ENCODE results near the gene CTDNEP1.

Gene CTDNEP1

DNA sequence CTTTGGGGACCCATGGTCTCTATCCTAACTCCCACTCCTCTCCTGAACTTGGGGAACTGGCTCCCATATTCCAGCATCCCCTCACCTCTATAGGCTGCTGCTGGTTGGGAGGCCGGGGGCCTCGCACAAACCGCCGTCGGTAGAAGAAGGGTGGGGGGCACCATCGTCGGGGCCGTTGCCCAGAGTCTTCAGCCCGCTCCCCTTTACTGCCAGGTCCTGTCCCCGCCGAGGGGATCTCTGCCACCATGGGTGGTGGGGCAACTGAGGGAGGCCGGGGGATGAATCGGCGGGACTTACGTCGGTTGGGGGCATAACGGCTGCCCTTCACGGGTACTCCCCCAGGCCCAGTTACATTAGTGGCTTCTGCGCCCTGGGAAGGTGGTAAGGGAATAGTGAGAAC lies 38.6 kb upstream of the CTDNEP1 start:
- no peaks in the 10 kb centered on the region for H3K9me3 ChIP-seq (ENCODE audit: control insufficient read depth, low read length)
- no peaks in the 10 kb centered on the region for H3K36me3 ChIP-seq (ENCODE audit: control insufficient read depth, insufficient read depth, low read length)
- no peaks in the 10 kb centered on the region for H3K27me3 ChIP-seq (replicated peaks; ENCODE audit: control insufficient read depth, insufficient read depth, low read length, poor library complexity, severe bottlenecking)
- peaks cover 12% of the 10 kb centered on the region for H3K4me1 ChIP-seq (ENCODE audit: control insufficient read depth, insufficient read depth, low read length, poor library complexity, severe bottlenecking)
- no peak overlapping the region for H3K27ac ChIP-seq (ENCODE audit: insufficient read depth, low read length, poor library complexity, severe bottlenecking)
- no peak for DNase-seq
- no peak overlapping the region for H3K4me3 ChIP-seq (ENCODE audit: insufficient read depth, low read depth, low read length, poor library complexity, severe bottlenecking)

- H3K36me3 ChIP-seq (ENCODE audit: control insufficient read depth, insufficient read depth, low read length): no peaks in the 10 kb centered on the region
- no peaks in the 10 kb centered on the region for H3K27me3 ChIP-seq (replicated peaks; ENCODE audit: control insufficient read depth, insufficient read depth, low read length, poor library complexity, severe bottlenecking)
- no peak overlapping the region for H3K27ac ChIP-seq (ENCODE audit: insufficient read depth, low read length, poor library complexity, severe bottlenecking)
- H3K4me3 ChIP-seq (ENCODE audit: insufficient read depth, low read depth, low read length, poor library complexity, severe bottlenecking): no peak overlapping the region
- no peak for DNase-seq
- H3K9me3 ChIP-seq (ENCODE audit: control insufficient read depth, low read length): no peaks in the 10 kb centered on the region
- peaks cover 6% of the 10 kb centered on the region for H3K4me1 ChIP-seq (ENCODE audit: control insufficient read depth, insufficient read depth, low read length, poor library complexity, severe bottlenecking)
Measured at GRCh38 chr17:7289256-7290032, 37.9 kb upstream of the CTDNEP1 start.

- H3K27me3 ChIP-seq (replicated peaks; ENCODE audit: control insufficient read depth, insufficient read depth, low read length, poor library complexity, severe bottlenecking): peaks cover 12% of the 10 kb centered on the region
- no peak for DNase-seq
- H3K27ac ChIP-seq (ENCODE audit: insufficient read depth, low read length, poor library complexity, severe bottlenecking): no peak overlapping the region
- H3K9me3 ChIP-seq (ENCODE audit: control insufficient read depth, low read length): no peaks in the 10 kb centered on the region
- H3K4me3 ChIP-seq (ENCODE audit: insufficient read depth, low read depth, low read length, poor library complexity, severe bottlenecking): no peak overlapping the region
- H3K4me1 ChIP-seq (ENCODE audit: control insufficient read depth, insufficient read depth, low read length, poor library complexity, severe bottlenecking): peaks cover 21% of the 10 kb centered on the region
- no peaks in the 10 kb centered on the region for H3K36me3 ChIP-seq (ENCODE audit: control insufficient read depth, insufficient read depth, low read length)
Measured at GRCh38 chr17:7285679-7286078, 34.1 kb upstream of the CTDNEP1 start.

- Histone ChIP-seq H3K9me3 (ENCODE audit: control insufficient read depth, low read length) (no peaks in the 10 kb centered on the region), H3K27me3 (replicated peaks; ENCODE audit: control insufficient read depth, insufficient read depth, low read length, poor library complexity, severe bottlenecking) (peaks cover 12% of the 10 kb centered on the region), H3K27ac (ENCODE audit: insufficient read depth, low read length, poor library complexity, severe bottlenecking) (no peak overlapping the region), H3K4me3 (ENCODE audit: insufficient read depth, low read depth, low read length, poor library complexity, severe bottlenecking) (no peak overlapping the region), H3K4me1 (ENCODE audit: control insufficient read depth, insufficient read depth, low read length, poor library complexity, severe bottlenecking) (peaks cover 22% of the 10 kb centered on the region), H3K36me3 (ENCODE audit: control insufficient read depth, insufficient read depth, low read length) (no peaks in the 10 kb centered on the region)
- no peak for DNase-seq
Measured at GRCh38 chr17:7284911-7285310, 33.4 kb upstream of the CTDNEP1 start.

- H3K36me3 ChIP-seq (ENCODE audit: control insufficient read depth, insufficient read depth, low read length): no peaks in the 10 kb centered on the region
- no peak for DNase-seq
- H3K9me3 ChIP-seq (ENCODE audit: control insufficient read depth, low read length): no peaks in the 10 kb centered on the region
- peaks cover 12% of the 10 kb centered on the region for H3K27me3 ChIP-seq (replicated peaks; ENCODE audit: control insufficient read depth, insufficient read depth, low read length, poor library complexity, severe bottlenecking)
- H3K4me3 ChIP-seq (ENCODE audit: insufficient read depth, low read depth, low read length, poor library complexity, severe bottlenecking): no peak overlapping the region
- peaks cover 22% of the 10 kb centered on the region for H3K4me1 ChIP-seq (ENCODE audit: control insufficient read depth, insufficient read depth, low read length, poor library complexity, severe bottlenecking)
- no peak overlapping the region for H3K27ac ChIP-seq (ENCODE audit: insufficient read depth, low read length, poor library complexity, severe bottlenecking)
Measured at GRCh38 chr17:7283471-7284216, 32.1 kb upstream of the CTDNEP1 start.

- H3K27me3 ChIP-seq (replicated peaks; ENCODE audit: control insufficient read depth, insufficient read depth, low read length, poor library complexity, severe bottlenecking): peaks cover 12% of the 10 kb centered on the region
- H3K9me3 ChIP-seq (ENCODE audit: control insufficient read depth, low read length): no peaks in the 10 kb centered on the region
- no peak overlapping the region for H3K4me3 ChIP-seq (ENCODE audit: insufficient read depth, low read depth, low read length, poor library complexity, severe bottlenecking)
- H3K27ac ChIP-seq (ENCODE audit: insufficient read depth, low read length, poor library complexity, severe bottlenecking): no peak overlapping the region
- peaks cover 22% of the 10 kb centered on the region for H3K4me1 ChIP-seq (ENCODE audit: control insufficient read depth, insufficient read depth, low read length, poor library complexity, severe bottlenecking)
- no peak for DNase-seq
- H3K36me3 ChIP-seq (ENCODE audit: control insufficient read depth, insufficient read depth, low read length): no peaks in the 10 kb centered on the region
Measured at GRCh38 chr17:7282752-7283321, 31.3 kb upstream of the CTDNEP1 start.

GRCh38 chr17:7281953-7282751 lies 30.6 kb upstream of the CTDNEP1 start:
- no peaks in the 10 kb centered on the region for H3K36me3 ChIP-seq (ENCODE audit: control insufficient read depth, insufficient read depth, low read length)
- H3K4me3 ChIP-seq (ENCODE audit: insufficient read depth, low read depth, low read length, poor library complexity, severe bottlenecking): peak overlapping the region; percentile 53
- peaks cover 22% of the 10 kb centered on the region for H3K4me1 ChIP-seq (ENCODE audit: control insufficient read depth, insufficient read depth, low read length, poor library complexity, severe bottlenecking)
- peaks cover 12% of the 10 kb centered on the region for H3K27me3 ChIP-seq (replicated peaks; ENCODE audit: control insufficient read depth, insufficient read depth, low read length, poor library complexity, severe bottlenecking)
- no peaks in the 10 kb centered on the region for H3K9me3 ChIP-seq (ENCODE audit: control insufficient read depth, low read length)
- no peak overlapping the region for H3K27ac ChIP-seq (ENCODE audit: insufficient read depth, low read length, poor library complexity, severe bottlenecking)
- no peak for DNase-seq

DNA sequence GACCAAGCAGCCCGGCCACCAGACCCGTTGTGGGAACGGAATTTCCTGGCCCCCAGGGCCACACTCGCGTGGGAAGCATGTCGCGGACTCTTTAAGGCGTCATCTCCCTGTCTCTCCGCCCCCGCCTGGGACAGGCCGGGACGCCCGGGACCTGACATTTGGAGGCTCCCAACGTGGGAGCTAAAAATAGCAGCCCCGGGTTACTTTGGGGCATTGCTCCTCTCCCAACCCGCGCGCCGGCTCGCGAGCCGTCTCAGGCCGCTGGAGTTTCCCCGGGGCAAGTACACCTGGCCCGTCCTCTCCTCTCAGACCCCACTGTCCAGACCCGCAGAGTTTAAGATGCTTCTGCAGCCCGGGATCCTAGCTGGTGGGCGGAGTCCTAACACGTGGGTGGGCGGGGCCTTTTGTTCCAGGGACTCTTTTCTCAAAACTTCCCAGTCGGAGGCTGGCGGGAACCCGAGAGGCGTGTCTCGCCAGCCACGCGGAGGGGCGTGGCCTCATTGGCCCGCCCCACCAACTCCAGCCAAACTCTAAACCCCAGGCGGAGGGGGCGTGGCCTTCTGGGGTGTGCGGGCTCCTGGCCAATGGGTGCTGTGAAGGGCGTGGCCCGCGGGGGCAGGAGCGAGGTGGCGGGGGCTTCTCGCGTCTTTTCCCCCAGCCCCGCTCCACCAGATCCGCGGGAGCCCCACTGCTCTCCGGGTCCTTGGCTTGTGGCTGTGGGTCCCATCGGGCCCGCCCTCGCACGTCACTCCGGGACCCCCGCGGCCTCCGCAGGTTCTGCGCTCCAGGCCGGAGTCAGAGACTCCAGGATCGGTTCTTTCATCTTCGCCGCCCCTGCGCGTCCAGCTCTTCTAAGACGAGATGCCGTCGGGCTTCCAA lies 29.8 kb upstream of the CTDNEP1 start, which contains the start of gene SLC2A4:
SLC2A4 (plus strand) TSS at position 645 of the 879 bp plus-strand sequence; CDS start at position 862, 217 bp downstream.
- Histone ChIP-seq H3K9me3 (ENCODE audit: control insufficient read depth, low read length) (no peaks in the 10 kb centered on the region), H3K27ac (ENCODE audit: insufficient read depth, low read length, poor library complexity, severe bottlenecking) (peak within 1 kb of the TSS; percentile 24), H3K36me3 (ENCODE audit: control insufficient read depth, insufficient read depth, low read length) (no peaks in the 10 kb centered on the region), H3K27me3 (replicated peaks; ENCODE audit: control insufficient read depth, insufficient read depth, low read length, poor library complexity, severe bottlenecking) (peaks cover 12% of the 10 kb centered on the region), H3K4me3 (ENCODE audit: insufficient read depth, low read depth, low read length, poor library complexity, severe bottlenecking) (peak within 1 kb of the TSS; percentile 53), H3K4me1 (ENCODE audit: control insufficient read depth, insufficient read depth, low read length, poor library complexity, severe bottlenecking) (peaks cover 22% of the 10 kb centered on the region)
- DNase-seq: peak; percentile 64 to 76 (median 73)

DNA sequence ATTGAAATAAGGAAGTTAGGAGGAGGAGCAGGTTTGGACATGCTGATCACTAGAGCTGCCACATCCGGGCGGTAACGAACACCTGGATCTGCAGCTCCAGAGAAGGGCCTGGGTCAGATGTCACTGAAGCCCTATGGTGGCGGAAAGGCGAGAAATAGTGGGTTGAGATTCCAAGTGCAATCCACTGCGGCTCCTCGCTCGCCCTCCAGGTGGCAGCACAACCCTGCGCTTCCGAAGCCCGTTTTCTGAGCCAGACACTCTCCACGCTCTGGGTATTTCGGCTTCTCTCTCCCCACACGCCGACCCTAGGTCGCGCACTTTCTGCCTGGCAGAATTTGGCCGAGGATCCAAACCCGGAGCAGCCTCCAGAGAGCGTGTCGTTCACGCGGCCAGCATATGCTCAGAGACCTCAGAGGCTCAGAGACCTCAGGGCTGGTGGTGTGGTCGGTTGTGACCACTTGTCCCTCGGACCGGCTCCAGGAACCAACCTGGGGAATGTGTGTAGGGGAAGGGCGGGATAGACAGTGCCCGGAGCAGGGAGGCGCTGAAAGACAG lies 29.1 kb upstream of the CTDNEP1 start:
- peak; percentile 66 to 76 (median 73) for DNase-seq
- Histone ChIP-seq H3K27ac (ENCODE audit: insufficient read depth, low read length, poor library complexity, severe bottlenecking) (peak overlapping the region; percentile 24), H3K4me3 (ENCODE audit: insufficient read depth, low read depth, low read length, poor library complexity, severe bottlenecking) (peak overlapping the region; percentile 53), H3K4me1 (ENCODE audit: control insufficient read depth, insufficient read depth, low read length, poor library complexity, severe bottlenecking) (peaks cover 22% of the 10 kb centered on the region), H3K36me3 (ENCODE audit: control insufficient read depth, insufficient read depth, low read length) (no peaks in the 10 kb centered on the region), H3K27me3 (replicated peaks; ENCODE audit: control insufficient read depth, insufficient read depth, low read length, poor library complexity, severe bottlenecking) (peaks cover 12% of the 10 kb centered on the region), H3K9me3 (ENCODE audit: control insufficient read depth, low read length) (no peaks in the 10 kb centered on the region)

Measured in effector memory CD4-positive, alpha-beta T cell (primary cell).